Measurements from ENCODE around the gene ADAD2.

DNA sequence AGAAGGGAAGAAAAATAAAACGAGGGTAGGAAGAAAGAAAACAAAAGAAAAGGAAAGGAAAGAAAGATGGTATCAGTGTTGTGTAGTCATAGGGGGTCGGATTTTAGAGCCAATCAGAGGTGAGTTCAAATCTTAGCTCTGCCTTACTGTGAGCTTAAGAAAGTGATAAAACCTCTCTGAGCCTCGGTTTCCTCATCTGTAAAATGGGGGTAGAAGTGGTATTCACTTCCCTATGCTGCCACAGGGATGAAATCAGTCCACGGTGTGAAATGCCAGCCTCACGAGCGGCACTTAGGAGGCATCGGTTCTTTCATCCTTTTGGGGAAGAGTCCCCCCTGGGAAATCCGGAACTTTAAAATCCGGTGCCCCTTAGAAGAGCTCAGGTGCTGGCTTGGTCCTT, 42.8 kb downstream of the ADAD2 start:
- TF ChIP-seq, protein P1, sequence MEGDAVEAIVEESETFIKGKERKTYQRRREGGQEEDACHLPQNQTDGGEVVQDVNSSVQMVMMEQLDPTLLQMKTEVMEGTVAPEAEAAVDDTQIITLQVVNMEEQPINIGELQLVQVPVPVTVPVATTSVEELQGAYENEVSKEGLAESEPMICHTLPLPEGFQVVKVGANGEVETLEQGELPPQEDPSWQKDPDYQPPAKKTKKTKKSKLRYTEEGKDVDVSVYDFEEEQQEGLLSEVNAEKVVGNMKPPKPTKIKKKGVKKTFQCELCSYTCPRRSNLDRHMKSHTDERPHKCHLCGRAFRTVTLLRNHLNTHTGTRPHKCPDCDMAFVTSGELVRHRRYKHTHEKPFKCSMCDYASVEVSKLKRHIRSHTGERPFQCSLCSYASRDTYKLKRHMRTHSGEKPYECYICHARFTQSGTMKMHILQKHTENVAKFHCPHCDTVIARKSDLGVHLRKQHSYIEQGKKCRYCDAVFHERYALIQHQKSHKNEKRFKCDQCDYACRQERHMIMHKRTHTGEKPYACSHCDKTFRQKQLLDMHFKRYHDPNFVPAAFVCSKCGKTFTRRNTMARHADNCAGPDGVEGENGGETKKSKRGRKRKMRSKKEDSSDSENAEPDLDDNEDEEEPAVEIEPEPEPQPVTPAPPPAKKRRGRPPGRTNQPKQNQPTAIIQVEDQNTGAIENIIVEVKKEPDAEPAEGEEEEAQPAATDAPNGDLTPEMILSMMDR (conservative IDR thresholded peaks at IDR 0.05; ENCODE audit: low read length) = no peak
- TF ChIP-seq EZH2phosphoT487 (IDR thresholded peaks at IDR 0.05; ENCODE audit: borderline replicate concordance, low read depth, low read length) = no peak
